HG03442 (cell line): ENCODE results near the gene LYPD6B.

Source experiments
- ATAC-seq: cut with Tn5 transposase; IDR thresholded peaks from one replicate; pipeline ENCODE4 v1.9.1; 2021; ENCODE audit warnings: mild to moderate bottlenecking, moderate library complexity; ENCODE audit not compliant: unreplicated experiment

Gene LYPD6B

GRCh38 chr2:149259136-149259535, 220.6 kb downstream of the LYPD6B start:
- no peak for ATAC-seq

GRCh38 chr2:149261692-149262091, 223.2 kb downstream of the LYPD6B start:
- ATAC-seq = no peak
